ENCODE results near the gene TMEM184B.

DNA sequence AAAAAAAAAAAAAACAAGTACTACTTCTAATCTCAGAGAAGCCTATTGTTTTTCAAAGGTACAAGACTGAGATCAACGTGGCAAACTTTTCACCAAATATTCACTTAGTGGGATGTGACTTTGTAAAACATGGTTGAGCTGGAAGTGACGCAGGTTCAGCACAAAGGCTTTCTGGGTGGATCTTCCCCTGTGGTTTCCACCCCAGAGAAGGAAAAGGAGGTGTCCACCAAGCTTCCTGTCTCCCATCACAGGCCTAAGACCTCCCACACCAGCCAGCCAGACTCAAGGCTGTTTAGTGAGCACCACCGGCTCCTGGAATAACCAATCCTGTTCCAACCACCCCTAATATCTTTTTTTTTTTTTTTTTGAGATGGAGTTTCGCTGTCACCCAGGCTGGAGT lies 5.7 kb downstream of the TMEM184B start:
- no peak for TF ChIP-seq CTCF (IDR thresholded peaks at IDR 0.05)
- TF ChIP-seq MAX (CRISPR knock-in tag; IDR thresholded peaks at IDR 0.05), result no peak
- no peak for TF ChIP-seq ATF3 (CRISPR knock-in tag; conservative IDR thresholded peaks at IDR 0.05)
- no peak for TF ChIP-seq SP1 (CRISPR knock-in tag; conservative IDR thresholded peaks at IDR 0.05)
- TF ChIP-seq FOXJ3 (CRISPR knock-in tag; IDR thresholded peaks at IDR 0.05; ENCODE audit: borderline replicate concordance), result no peak

All from WTC11 (cell line).